K562 (cell line): Measurements from ENCODE around the gene HELLS.

Experiments
- CBFB ChIP-seq: sonication (generic); formaldehyde crosslinking; IDR thresholded peaks from 2 replicates; pipeline ENCODE4 v1.4.0; 2020; ENCODE audit warnings: mild to moderate bottlenecking, missing genetic modification reagents
- EP300 ChIP-seq: IDR thresholded peaks from 2 replicates; pipeline ENCODE4 v1.6.1; 2012; ENCODE audit warnings: low read length, improper control_type of control experiment
- PPARD ChIP-seq: fragments of 250-450 bp; sonication (Bioruptor Pico); IDR thresholded peaks from 2 replicates; pipeline ENCODE4 v1.8.0; 2022; ENCODE audit warnings: inconsistent platforms, mild to moderate bottlenecking, moderate library complexity
- TBP ChIP-seq: optimal IDR thresholded peaks from 2 replicates; pipeline ENCODE3; 2011; ENCODE audit warnings: low read depth, low read length, improper control_type of control experiment
- TEAD4 ChIP-seq, 2 experiments: sonication (generic) in 1 of 2; formaldehyde crosslinking in 1 of 2; IDR thresholded peaks; 2 replicates each; pipeline versions ENCODE4 v1.6.1 to v1.8.0; 2012 to 2022; ENCODE audit warnings: borderline replicate concordance in 1 of 2, inconsistent platforms in 1 of 2, low read length in 1 of 2, mild to moderate bottlenecking in 1 of 2, missing genetic modification reagents in 1 of 2
- ZNF507 ChIP-seq: conservative IDR thresholded peaks from 2 replicates; pipeline ENCODE4 v1.6.1; 2017; ENCODE audit warnings: missing genetic modification characterization, missing compliant biosample characterization
- TF ChIP-seq, protein P1 (sequence below): sonication (generic); formaldehyde crosslinking; IDR thresholded peaks from 2 replicates; pipeline ENCODE4 v1.8.0; 2022; ENCODE audit warnings: mild to moderate bottlenecking, missing genetic modification reagents
- TF ChIP-seq, protein P2 (sequence below): fragments of 150-350 bp; conservative IDR thresholded peaks from 2 replicates; pipeline ENCODE4 v1.6.1; 2014; ENCODE audit warnings: low read length
- TF ChIP-seq, protein P3 (sequence below), 3 experiments: IDR thresholded peaks in 2 of 3; conservative IDR thresholded peaks in 1 of 3; 2 replicates each; pipeline ENCODE4 v1.5.1; 2011 to 2012; ENCODE audit warnings: low read length in 3 of 3, mild to moderate bottlenecking in 3 of 3, control low read depth in 2 of 3, improper control_type of control experiment in 1 of 3, inconsistent platforms in 1 of 3, low read depth in 1 of 3, mixed read lengths in 1 of 3, moderate library complexity in 1 of 3; ENCODE audit not compliant: insufficient read depth in 2 of 3

DNA sequence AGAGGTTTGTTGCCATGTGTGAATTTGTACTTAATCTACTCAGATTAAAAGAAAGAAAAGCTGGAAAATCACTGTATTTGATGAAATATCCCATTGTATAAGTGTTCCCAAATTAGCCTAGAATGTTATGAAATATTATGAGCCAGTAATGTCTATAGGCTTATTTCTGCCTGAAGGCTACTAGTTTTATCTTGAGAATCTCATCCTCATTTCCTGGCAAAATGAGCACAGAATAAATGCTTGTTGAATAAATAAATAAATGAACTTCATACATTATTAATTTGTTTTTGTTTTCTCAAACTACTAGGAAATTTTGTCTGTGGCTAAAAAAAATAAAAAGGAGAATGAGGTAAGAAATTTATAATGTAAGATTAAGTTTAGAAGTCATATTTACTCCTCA is 25.5 kb downstream of the HELLS start:
- no peak for TF ChIP-seq ZNF507 (tag)
- TF ChIP-seq CBFB (CRISPR knock-in tag) = no peak
- TF ChIP-seq, protein P1, sequence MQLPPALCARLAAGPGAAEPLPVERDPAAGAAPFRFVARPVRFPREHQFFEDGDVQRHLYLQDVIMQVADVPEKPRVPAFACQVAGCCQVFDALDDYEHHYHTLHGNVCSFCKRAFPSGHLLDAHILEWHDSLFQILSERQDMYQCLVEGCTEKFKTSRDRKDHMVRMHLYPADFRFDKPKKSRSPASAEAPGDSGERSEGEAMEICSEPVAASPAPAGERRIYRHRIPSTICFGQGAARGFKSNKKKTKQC (CRISPR knock-in tag) = no peak
- TF ChIP-seq, protein P2, sequence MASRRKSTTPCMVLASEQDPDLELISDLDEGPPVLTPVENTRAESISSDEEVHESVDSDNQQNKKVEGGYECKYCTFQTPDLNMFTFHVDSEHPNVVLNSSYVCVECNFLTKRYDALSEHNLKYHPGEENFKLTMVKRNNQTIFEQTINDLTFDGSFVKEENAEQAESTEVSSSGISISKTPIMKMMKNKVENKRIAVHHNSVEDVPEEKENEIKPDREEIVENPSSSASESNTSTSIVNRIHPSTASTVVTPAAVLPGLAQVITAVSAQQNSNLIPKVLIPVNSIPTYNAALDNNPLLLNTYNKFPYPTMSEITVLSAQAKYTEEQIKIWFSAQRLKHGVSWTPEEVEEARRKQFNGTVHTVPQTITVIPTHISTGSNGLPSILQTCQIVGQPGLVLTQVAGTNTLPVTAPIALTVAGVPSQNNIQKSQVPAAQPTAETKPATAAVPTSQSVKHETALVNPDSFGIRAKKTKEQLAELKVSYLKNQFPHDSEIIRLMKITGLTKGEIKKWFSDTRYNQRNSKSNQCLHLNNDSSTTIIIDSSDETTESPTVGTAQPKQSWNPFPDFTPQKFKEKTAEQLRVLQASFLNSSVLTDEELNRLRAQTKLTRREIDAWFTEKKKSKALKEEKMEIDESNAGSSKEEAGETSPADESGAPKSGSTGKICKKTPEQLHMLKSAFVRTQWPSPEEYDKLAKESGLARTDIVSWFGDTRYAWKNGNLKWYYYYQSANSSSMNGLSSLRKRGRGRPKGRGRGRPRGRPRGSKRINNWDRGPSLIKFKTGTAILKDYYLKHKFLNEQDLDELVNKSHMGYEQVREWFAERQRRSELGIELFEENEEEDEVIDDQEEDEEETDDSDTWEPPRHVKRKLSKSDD = no peak
- no peak for TF ChIP-seq TEAD4 (IDR thresholded peaks at IDR 0.05; ENCODE audit: low read length)
- no peak for TF ChIP-seq TEAD4 (CRISPR knock-in tag; IDR thresholded peaks at IDR 0.05; ENCODE audit: borderline replicate concordance)
- no peak for TF ChIP-seq TBP
- TF ChIP-seq, protein P3, sequence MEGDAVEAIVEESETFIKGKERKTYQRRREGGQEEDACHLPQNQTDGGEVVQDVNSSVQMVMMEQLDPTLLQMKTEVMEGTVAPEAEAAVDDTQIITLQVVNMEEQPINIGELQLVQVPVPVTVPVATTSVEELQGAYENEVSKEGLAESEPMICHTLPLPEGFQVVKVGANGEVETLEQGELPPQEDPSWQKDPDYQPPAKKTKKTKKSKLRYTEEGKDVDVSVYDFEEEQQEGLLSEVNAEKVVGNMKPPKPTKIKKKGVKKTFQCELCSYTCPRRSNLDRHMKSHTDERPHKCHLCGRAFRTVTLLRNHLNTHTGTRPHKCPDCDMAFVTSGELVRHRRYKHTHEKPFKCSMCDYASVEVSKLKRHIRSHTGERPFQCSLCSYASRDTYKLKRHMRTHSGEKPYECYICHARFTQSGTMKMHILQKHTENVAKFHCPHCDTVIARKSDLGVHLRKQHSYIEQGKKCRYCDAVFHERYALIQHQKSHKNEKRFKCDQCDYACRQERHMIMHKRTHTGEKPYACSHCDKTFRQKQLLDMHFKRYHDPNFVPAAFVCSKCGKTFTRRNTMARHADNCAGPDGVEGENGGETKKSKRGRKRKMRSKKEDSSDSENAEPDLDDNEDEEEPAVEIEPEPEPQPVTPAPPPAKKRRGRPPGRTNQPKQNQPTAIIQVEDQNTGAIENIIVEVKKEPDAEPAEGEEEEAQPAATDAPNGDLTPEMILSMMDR (IDR thresholded peaks at IDR 0.05 in 2 of 3, conservative IDR thresholded peaks at IDR 0.05 in 1 of 3; ENCODE audit: insufficient read depth in 2 of 3, low read depth in 1 of 3, low read length in 3 of 3) = no peak
- TF ChIP-seq PPARD (CRISPR knock-in tag) = no peak
- no peak for TF ChIP-seq EP300
